Nephron (organoid): Measurements from ENCODE around the gene B3GAT3.
A peak's percentile ranks its signal among the peaks of the same experiment; 100 is the strongest.

Experiments
- H3K27ac Mint-ChIP-seq, 3 experiments: 2 replicates each; pipeline ENCODE4 v1.8.0; 2020; ENCODE audit warnings: mixed read lengths in 3 of 3, mild to moderate bottlenecking in 2 of 3, moderate library complexity in 1 of 3
- H3K27me3 Mint-ChIP-seq: 2 replicates; pipeline ENCODE4 v1.8.0; 2021; ENCODE audit warnings: low read depth, mild to moderate bottlenecking, moderate library complexity, mixed read lengths
- H3K36me3 Mint-ChIP-seq: 2 replicates; pipeline ENCODE4 v1.8.0; 2020; ENCODE audit warnings: low read depth, mixed read lengths
- H3K4me1 Mint-ChIP-seq: 2 replicates; pipeline ENCODE4 v1.8.0; 2020; ENCODE audit warnings: mixed read lengths
- H3K4me3 Mint-ChIP-seq, 3 experiments: 2 replicates each; pipeline ENCODE4 v1.8.0; 2020; ENCODE audit warnings: mild to moderate bottlenecking in 3 of 3, mixed read lengths in 3 of 3, moderate library complexity in 2 of 3
- H3K9me3 Mint-ChIP-seq: 2 replicates; pipeline ENCODE4 v1.8.0; 2020; ENCODE audit warnings: mixed read lengths
- TF ChIP-seq, protein P1 (sequence below), 3 experiments: fragments of 200-600 bp; sonication (generic); IDR thresholded peaks; one replicate each; pipeline ENCODE4 v1.5.0; 2021; ENCODE audit warnings: antibody characterized with exemption in 3 of 3; ENCODE audit not compliant: unreplicated experiment in 3 of 3

B3GAT3 gene

DNA sequence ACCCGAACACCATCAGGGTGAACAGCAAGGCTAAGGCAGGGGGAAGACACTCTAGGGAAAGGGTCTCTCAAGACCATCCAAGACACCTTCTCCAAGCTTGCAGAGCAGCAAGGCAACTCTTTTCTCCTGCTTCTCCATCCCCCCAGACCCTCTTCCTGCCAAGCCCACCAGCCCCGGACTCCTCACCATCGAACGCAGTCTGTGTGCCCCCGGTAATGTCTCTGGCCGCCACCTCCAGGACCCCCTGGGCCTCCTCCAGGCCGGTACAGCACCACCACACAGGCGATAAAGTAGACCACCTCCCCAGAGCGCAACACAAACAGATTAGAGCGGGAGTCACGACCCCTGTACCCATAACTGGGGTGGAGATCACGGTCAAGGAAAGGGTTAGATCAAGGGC is 13.0 kb downstream of the B3GAT3 start:
- TF ChIP-seq, protein P1, sequence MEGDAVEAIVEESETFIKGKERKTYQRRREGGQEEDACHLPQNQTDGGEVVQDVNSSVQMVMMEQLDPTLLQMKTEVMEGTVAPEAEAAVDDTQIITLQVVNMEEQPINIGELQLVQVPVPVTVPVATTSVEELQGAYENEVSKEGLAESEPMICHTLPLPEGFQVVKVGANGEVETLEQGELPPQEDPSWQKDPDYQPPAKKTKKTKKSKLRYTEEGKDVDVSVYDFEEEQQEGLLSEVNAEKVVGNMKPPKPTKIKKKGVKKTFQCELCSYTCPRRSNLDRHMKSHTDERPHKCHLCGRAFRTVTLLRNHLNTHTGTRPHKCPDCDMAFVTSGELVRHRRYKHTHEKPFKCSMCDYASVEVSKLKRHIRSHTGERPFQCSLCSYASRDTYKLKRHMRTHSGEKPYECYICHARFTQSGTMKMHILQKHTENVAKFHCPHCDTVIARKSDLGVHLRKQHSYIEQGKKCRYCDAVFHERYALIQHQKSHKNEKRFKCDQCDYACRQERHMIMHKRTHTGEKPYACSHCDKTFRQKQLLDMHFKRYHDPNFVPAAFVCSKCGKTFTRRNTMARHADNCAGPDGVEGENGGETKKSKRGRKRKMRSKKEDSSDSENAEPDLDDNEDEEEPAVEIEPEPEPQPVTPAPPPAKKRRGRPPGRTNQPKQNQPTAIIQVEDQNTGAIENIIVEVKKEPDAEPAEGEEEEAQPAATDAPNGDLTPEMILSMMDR (IDR thresholded peaks at IDR 0.05; ENCODE audit: unreplicated experiment in 3 of 3), result no peak
- no peak overlapping the region for H3K27ac Mint-ChIP-seq
- peaks cover 8% of the 10 kb centered on the region for H3K27me3 Mint-ChIP-seq
- peaks cover 18% of the 10 kb centered on the region for H3K36me3 Mint-ChIP-seq
- H3K4me1 Mint-ChIP-seq, result peaks cover 32% of the 10 kb centered on the region
- H3K4me3 Mint-ChIP-seq, result peak overlapping the region; percentile 24 to 41 (median 31)
- H3K9me3 Mint-ChIP-seq, result no peaks in the 10 kb centered on the region

DNA sequence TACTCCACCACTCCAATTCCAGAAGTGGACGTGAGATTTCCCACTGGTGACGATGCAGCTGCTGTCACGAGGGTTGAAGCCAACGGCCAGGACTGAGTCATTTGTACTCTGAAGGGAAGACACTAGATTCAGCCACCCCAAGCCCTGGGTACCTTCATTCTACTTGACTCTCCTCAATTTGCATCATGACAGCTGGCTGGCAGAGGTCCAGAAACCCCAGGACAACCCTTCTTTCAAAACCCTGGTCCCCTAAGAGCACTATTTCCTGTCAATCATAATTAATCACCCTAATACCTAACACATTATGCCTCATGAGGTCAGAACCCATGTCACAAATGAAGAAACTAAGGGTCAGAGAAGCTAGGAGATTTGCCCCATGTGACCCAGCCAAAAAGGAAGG is 14.1 kb downstream of the B3GAT3 start:
- TF ChIP-seq, protein P1 (IDR thresholded peaks at IDR 0.05; ENCODE audit: unreplicated experiment in 3 of 3), result no peak
- Mint-ChIP-seq H3K9me3 (no peaks in the 10 kb centered on the region), H3K4me1 (peaks cover 38% of the 10 kb centered on the region)

DNA sequence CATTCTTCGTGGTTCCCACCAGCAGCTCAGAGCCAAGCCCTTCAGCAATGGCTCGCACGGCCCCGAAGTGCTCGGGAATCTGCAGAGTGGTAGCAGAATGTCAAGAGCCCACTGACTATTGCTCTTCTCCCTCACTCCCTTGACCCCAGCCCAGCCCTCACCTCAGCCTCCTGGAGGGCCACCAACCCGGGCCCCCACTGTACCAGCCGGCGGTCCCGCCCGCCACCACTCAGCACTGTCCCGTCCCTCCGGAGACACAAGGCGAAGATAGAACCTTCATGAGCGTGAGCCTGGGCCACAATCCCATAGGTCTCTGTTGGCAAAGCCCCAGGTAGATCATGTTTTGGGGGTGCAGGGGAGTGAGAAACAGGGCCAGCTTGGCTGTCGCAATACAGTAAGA is 15.9 kb downstream of the B3GAT3 start:
- H3K4me1 Mint-ChIP-seq, result peaks cover 34% of the 10 kb centered on the region
- H3K27me3 Mint-ChIP-seq, result peaks cover 21% of the 10 kb centered on the region
- H3K36me3 Mint-ChIP-seq, result peaks cover 21% of the 10 kb centered on the region
- H3K4me3 Mint-ChIP-seq, result no peak overlapping the region
- no peaks in the 10 kb centered on the region for H3K9me3 Mint-ChIP-seq
- no peak overlapping the region for H3K27ac Mint-ChIP-seq
- TF ChIP-seq, protein P1 (IDR thresholded peaks at IDR 0.05; ENCODE audit: unreplicated experiment in 3 of 3), result no peak

More for the DNA sequence above, 14.1 kb downstream of the B3GAT3 start:
- peaks cover 16% of the 10 kb centered on the region for H3K27me3 Mint-ChIP-seq
- H3K27ac Mint-ChIP-seq, result peak overlapping the region in 1 of 3 experiments; percentile 17
- H3K36me3 Mint-ChIP-seq, result peaks cover 21% of the 10 kb centered on the region
- peak overlapping the region in 2 of 3 experiments; percentile 2 to 10 for H3K4me3 Mint-ChIP-seq

DNA sequence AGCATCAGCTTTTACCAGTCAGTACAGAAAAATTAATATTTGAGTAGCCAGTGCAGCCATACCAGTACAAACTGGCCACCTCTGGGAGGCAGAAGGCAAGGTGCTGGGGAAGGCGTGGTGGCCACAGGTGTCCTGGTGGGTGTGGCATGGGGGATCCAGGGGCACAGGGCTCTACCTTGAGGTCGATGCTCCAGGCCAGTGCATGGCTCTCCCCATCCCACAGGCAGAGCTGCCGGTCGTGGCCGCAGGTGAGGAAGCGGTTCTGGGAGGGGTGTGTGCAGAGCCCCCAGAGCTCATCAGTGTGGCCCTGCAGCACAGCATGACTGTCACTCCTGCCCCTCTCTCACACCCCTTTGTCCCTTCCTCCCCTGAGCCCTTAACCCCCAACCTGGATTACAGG is 16.3 kb downstream of the B3GAT3 start:
- Mint-ChIP-seq H3K4me3 (no peak overlapping the region), H3K9me3 (no peaks in the 10 kb centered on the region), H3K27me3 (peaks cover 20% of the 10 kb centered on the region), H3K27ac (no peak overlapping the region), H3K4me1 (peaks cover 36% of the 10 kb centered on the region), H3K36me3 (peaks cover 21% of the 10 kb centered on the region)
- TF ChIP-seq, protein P1 (IDR thresholded peaks at IDR 0.05; ENCODE audit: unreplicated experiment in 3 of 3), result no peak

DNA sequence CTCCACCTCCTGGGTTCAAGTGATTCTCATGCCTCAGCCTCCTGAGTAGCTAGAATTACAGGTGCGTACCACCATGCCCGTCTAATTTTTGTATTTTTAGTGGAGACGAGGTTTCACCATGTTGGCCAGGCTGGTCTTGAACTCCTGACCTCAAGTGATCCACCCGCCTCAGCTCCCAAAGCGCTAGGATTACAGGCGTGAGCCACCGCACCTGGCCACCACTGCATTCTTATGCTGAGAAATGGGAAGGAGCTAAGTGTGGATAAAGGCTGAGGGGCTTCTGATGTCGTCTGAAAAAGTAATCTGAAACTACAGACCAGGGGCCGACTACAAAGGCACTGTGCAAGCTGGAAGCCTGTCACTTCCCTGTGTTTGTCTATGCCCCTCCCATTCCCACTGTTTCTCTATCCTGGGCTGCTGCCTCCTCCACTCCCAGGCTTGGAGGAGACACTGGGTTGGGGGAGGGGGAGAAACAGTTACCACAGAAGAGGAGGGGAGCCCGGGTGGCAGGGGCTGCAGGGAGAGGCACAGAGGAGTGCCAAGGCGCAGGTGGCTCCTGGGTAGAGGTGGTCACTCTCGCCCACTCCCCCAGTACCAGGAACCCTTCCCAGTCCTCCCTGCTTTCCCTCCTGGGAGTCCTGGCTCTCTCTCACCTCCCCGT is 17.2 kb downstream of the B3GAT3 start:
- H3K4me3 Mint-ChIP-seq, result peak overlapping the region; percentile 61 to 64 (median 63)
- TF ChIP-seq, protein P1 (IDR thresholded peaks at IDR 0.05; ENCODE audit: unreplicated experiment in 3 of 3), result no peak
- H3K4me1 Mint-ChIP-seq, result peaks cover 41% of the 10 kb centered on the region
- H3K36me3 Mint-ChIP-seq, result peaks cover 25% of the 10 kb centered on the region
- no peaks in the 10 kb centered on the region for H3K9me3 Mint-ChIP-seq
- H3K27ac Mint-ChIP-seq, result peak overlapping the region; percentile 46 to 85 (median 81)
- H3K27me3 Mint-ChIP-seq, result peaks cover 16% of the 10 kb centered on the region

DNA sequence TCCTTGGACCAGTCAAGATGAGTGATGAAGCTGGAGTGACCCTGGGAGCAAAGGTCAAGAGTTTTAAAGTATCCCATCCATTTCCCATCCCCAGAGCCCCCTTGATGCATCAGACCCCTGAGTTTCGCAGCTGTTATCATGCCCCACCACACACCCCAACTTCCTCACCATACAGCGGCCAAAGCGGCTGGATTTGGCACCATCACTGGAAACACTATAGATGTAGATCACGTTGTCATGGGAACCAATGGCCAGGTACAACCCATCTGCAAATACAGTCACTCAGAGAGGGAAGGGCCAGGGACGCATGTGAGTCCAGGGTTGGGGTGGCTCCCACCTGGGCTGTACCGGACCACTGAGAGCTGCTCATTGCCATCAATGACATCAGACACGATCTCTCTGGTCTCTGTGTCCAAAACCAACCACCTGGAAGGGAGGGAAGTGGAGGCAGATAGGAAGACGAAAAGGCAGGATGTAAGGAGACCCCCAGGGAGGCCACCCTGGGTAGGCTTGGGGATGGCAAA is 17.9 kb downstream of the B3GAT3 start:
- peaks cover 29% of the 10 kb centered on the region for H3K36me3 Mint-ChIP-seq
- H3K4me3 Mint-ChIP-seq, result peak overlapping the region; percentile 75 to 85 (median 83)
- H3K9me3 Mint-ChIP-seq, result no peaks in the 10 kb centered on the region
- TF ChIP-seq, protein P1 (IDR thresholded peaks at IDR 0.05; ENCODE audit: unreplicated experiment in 3 of 3), result no peak
- H3K4me1 Mint-ChIP-seq, result peaks cover 48% of the 10 kb centered on the region
- peaks cover 20% of the 10 kb centered on the region for H3K27me3 Mint-ChIP-seq
- H3K27ac Mint-ChIP-seq, result peak overlapping the region; percentile 46 to 85 (median 81)
